ENCODE measurements around the gene PFDN1.

- no peak for TF ChIP-seq CTCF (conservative IDR thresholded peaks at IDR 0.05; ENCODE audit: low read depth in 2 of 2)
- TF ChIP-seq REST (IDR thresholded peaks at IDR 0.05; ENCODE audit: unreplicated experiment), result no peak
- no peak for TF ChIP-seq ETS1 (IDR thresholded peaks at IDR 0.05)
- TF ChIP-seq POLR2AphosphoS5 (IDR thresholded peaks at IDR 0.05; ENCODE audit: low read depth), result no peak
Measured at GRCh38 chr5:140207250-140207964, 95.5 kb downstream of the PFDN1 start.

All from GM23338 (cell line).